H1 (cell line): Measurements from ENCODE around the gene H2BK1. TPM values are rescaled to one million over a fixed set of nuclear protein-coding genes. Genes with fewer than 3 reads are reported as not detected.

ENCODE experiments used
- CTCF ChIA-PET: fragments of 300-600 bp; sonication (Branson Sonifier 250); formaldehyde crosslinking; loops from one replicate; lab custom pipeline; 2021; ENCODE audit not compliant: partially characterized antibody; lab: Charles Lee
- POLR2A ChIA-PET: fragments of 300-600 bp; sonication (Branson Sonifier 250); formaldehyde crosslinking; loops from one replicate; lab custom pipeline; 2021; ENCODE audit warnings: inconsistent platforms; ENCODE audit not compliant: partially characterized antibody; lab: Charles Lee
- DNase-seq, 2 experiments: peaks; one replicate each; pipeline versions ENCODE4 v3.0.0 to v3.0.0-alpha.2; 2010 to 2022; ENCODE audit warnings: low spot score in 2 of 2, low read depth in 1 of 2, mixed read lengths in 1 of 2
- FAIRE-seq: peaks from 2 replicates; lab custom pipeline; 2011; peaks lifted over from hg19 to GRCh38; lab: Jason Lieb, UNC
- H2AFZ ChIP-seq: 2 replicates; pipeline ENCODE4 v1.8.1; 2012; ENCODE audit warnings: low read length, inconsistent platforms
- H2AK5ac ChIP-seq: 2 replicates; pipeline ENCODE4 v1.6.1; 2013; ENCODE audit warnings: low read depth, low read length
- H2BK120ac ChIP-seq: replicated peaks from 2 replicates; pipeline ENCODE3; 2013; ENCODE audit warnings: low read depth, low read length, inconsistent platforms
- H2BK12ac ChIP-seq: 2 replicates; pipeline ENCODE4 v1.6.1; 2013; ENCODE audit warnings: low read depth, low read length
- H2BK15ac ChIP-seq: 2 replicates; pipeline ENCODE4 v1.6.1; 2013; ENCODE audit warnings: low read length
- H2BK20ac ChIP-seq: 2 replicates; pipeline ENCODE4 v1.6.1; 2013; ENCODE audit warnings: low read length
- H2BK5ac ChIP-seq: 2 replicates; pipeline ENCODE4 v1.6.1; 2013; ENCODE audit warnings: low read depth, low read length
- H3K14ac ChIP-seq: 2 replicates; pipeline ENCODE4 v1.6.1; 2013; ENCODE audit warnings: inconsistent platforms; ENCODE audit not compliant: insufficient read length
- H3K18ac ChIP-seq: 2 replicates; pipeline ENCODE4 v1.6.1; 2013; ENCODE audit warnings: low read length; ENCODE audit errors: extremely low read depth
- H3K23ac ChIP-seq: 2 replicates; pipeline ENCODE4 v1.6.1; 2013; ENCODE audit warnings: inconsistent platforms; ENCODE audit not compliant: insufficient read length
- H3K23me2 ChIP-seq: 2 replicates; pipeline ENCODE4 v1.6.1; 2013; ENCODE audit warnings: low read depth, low read length
- H3K27ac ChIP-seq: 2 replicates; pipeline ENCODE4 v1.6.1; 2011; ENCODE audit warnings: low read depth, low read length, inconsistent platforms
- H3K27me3 ChIP-seq, 4 experiments: replicated peaks in 1 of 4; 1 replicate in 1 of 4; 2 replicates in 3 of 4; pipeline versions ENCODE4 v1.6.1 to v1.8.1; 2011 to 2013; ENCODE audit warnings: low read length in 3 of 4, mild to moderate bottlenecking in 3 of 4, inconsistent platforms in 2 of 4, mixed read lengths in 2 of 4, moderate library complexity in 1 of 4; ENCODE audit not compliant: control insufficient read depth in 3 of 4, insufficient read depth in 3 of 4; ENCODE audit errors: extremely low read depth in 1 of 4
- H3K36me3 ChIP-seq, 4 experiments: 2 replicates each; pipeline versions ENCODE4 v1.6.1 to v1.8.1; 2011 to 2013; ENCODE audit warnings: mild to moderate bottlenecking in 4 of 4, low read length in 3 of 4, moderate library complexity in 2 of 4, control low read depth in 1 of 4, inconsistent platforms in 1 of 4; ENCODE audit not compliant: insufficient read depth in 4 of 4, control insufficient read depth in 2 of 4
- H3K4ac ChIP-seq: replicated peaks from 2 replicates; pipeline ENCODE3; 2013; ENCODE audit warnings: low read length, low read depth, mixed read lengths, inconsistent platforms; ENCODE audit not compliant: insufficient read length
- H3K4me1 ChIP-seq, 4 experiments: replicated peaks in 1 of 4; 1 replicate in 1 of 4; 2 replicates in 3 of 4; pipeline versions ENCODE4 v1.6.1 to v1.8.1; 2011 to 2013; ENCODE audit warnings: low read length in 3 of 4, inconsistent platforms in 2 of 4, mixed read lengths in 1 of 4; ENCODE audit not compliant: insufficient read depth in 4 of 4, control insufficient read depth in 3 of 4
- H3K4me2 ChIP-seq, 2 experiments: 2 replicates each; pipeline versions ENCODE4 v1.6.1 to v1.8.1; 2011 to 2013; ENCODE audit warnings: low read depth in 2 of 2, low read length in 2 of 2, control low read depth in 1 of 2, inconsistent platforms in 1 of 2, mild to moderate bottlenecking in 1 of 2; ENCODE audit not compliant: insufficient read depth in 1 of 2
- H3K4me3 ChIP-seq, 4 experiments: fragments of 200-600, 300-600 bp in 1 of 4; sonication (generic), shearing (Covaris generic), sonication (Bioruptor Twin) in 1 of 4; 2 replicates each; pipeline versions ENCODE4 v1.5.1 to v1.8.1; 2011 to 2016; ENCODE audit warnings: low read length in 4 of 4, low read depth in 3 of 4, control low read depth in 2 of 4, inconsistent platforms in 2 of 4, mild to moderate bottlenecking in 2 of 4, mixed read lengths in 1 of 4, moderate library complexity in 1 of 4; ENCODE audit not compliant: insufficient read depth in 2 of 4; ENCODE audit errors: extremely low read depth in 1 of 4
- H3K56ac ChIP-seq: replicated peaks from 2 replicates; pipeline ENCODE3; 2013; ENCODE audit warnings: low read depth, mild to moderate bottlenecking, mixed read lengths, low read length, inconsistent platforms; ENCODE audit not compliant: insufficient read length
- H3K79me1 ChIP-seq: 2 replicates; pipeline ENCODE4 v1.6.1; 2013; ENCODE audit warnings: low read depth, low read length, control low read depth
- H3K79me2 ChIP-seq, 2 experiments: 2 replicates each; pipeline versions ENCODE4 v1.6.1 to v1.8.1; 2012 to 2013; ENCODE audit warnings: low read length in 2 of 2, mild to moderate bottlenecking in 2 of 2, inconsistent platforms in 1 of 2; ENCODE audit not compliant: insufficient read depth in 2 of 2, control insufficient read depth in 1 of 2
- H3K9ac ChIP-seq, 4 experiments: replicated peaks in 1 of 4; 1 replicate in 1 of 4; 2 replicates in 3 of 4; pipeline versions ENCODE4 v1.6.1 to v1.8.1; 2011 to 2013; ENCODE audit warnings: low read depth in 3 of 4, low read length in 3 of 4, control low read depth in 2 of 4, mild to moderate bottlenecking in 2 of 4, moderate library complexity in 2 of 4, inconsistent platforms in 1 of 4; ENCODE audit errors: extremely low read depth in 1 of 4
- H3K9me3 ChIP-seq, 2 experiments: 2 replicates each; pipeline versions ENCODE4 v1.6.1 to v1.8.1; 2012 to 2013; ENCODE audit warnings: mild to moderate bottlenecking in 2 of 2, moderate library complexity in 2 of 2, control low read depth in 1 of 2, inconsistent platforms in 1 of 2, low read depth in 1 of 2, low read length in 1 of 2, mixed read lengths in 1 of 2; ENCODE audit not compliant: insufficient read depth in 2 of 2
- H4K20me1 ChIP-seq, 2 experiments: replicated peaks in 1 of 2; 2 replicates each; pipeline versions ENCODE3 to v1.8.1; 2011 to 2013; ENCODE audit warnings: inconsistent platforms in 2 of 2, low read length in 2 of 2, mild to moderate bottlenecking in 1 of 2; ENCODE audit not compliant: insufficient read depth in 2 of 2, control insufficient read depth in 1 of 2
- H4K5ac ChIP-seq: 2 replicates; pipeline ENCODE4 v1.6.1; 2013; ENCODE audit warnings: low read length, low read depth, mixed read lengths, inconsistent platforms; ENCODE audit not compliant: insufficient read length
- H4K8ac ChIP-seq: 2 replicates; pipeline ENCODE4 v1.8.0; 2013; ENCODE audit warnings: mild to moderate bottlenecking, moderate library complexity, low read length, inconsistent platforms; ENCODE audit not compliant: insufficient read depth; ENCODE audit errors: extremely low read depth
- H4K91ac ChIP-seq: replicated peaks from 2 replicates; pipeline ENCODE3; 2013; ENCODE audit warnings: low read length, mixed read lengths, inconsistent platforms; ENCODE audit not compliant: insufficient read length
- CHD2 ChIP-seq: IDR thresholded peaks from 2 replicates; pipeline ENCODE4 v1.6.1; 2012; ENCODE audit warnings: low read length, improper control_type of control experiment
- CTCF ChIP-seq, 3 experiments: IDR thresholded peaks; 1 replicate in 2 of 3; 2 replicates in 1 of 3; pipeline versions ENCODE4 v1.5.1 to v1.6.1; 2011; ENCODE audit warnings: low read length in 3 of 3, mild to moderate bottlenecking in 3 of 3, inconsistent platforms in 2 of 3, low read depth in 1 of 3, moderate library complexity in 1 of 3; ENCODE audit not compliant: insufficient read depth in 1 of 3; ENCODE audit errors: control extremely low read depth in 1 of 3
- GTF2F1 ChIP-seq: IDR thresholded peaks from 2 replicates; pipeline ENCODE4 v1.6.1; 2012; ENCODE audit warnings: low read depth, low read length, improper control_type of control experiment, borderline replicate concordance
- JUN ChIP-seq: IDR thresholded peaks from 2 replicates; pipeline ENCODE4 v1.6.1; 2011; ENCODE audit warnings: low read depth, mild to moderate bottlenecking, improper control_type of control experiment, low read length
- NANOG ChIP-seq: IDR thresholded peaks from 2 replicates; pipeline ENCODE4 v1.6.1; 2011; ENCODE audit warnings: low read length, low read depth, mild to moderate bottlenecking, inconsistent platforms; ENCODE audit not compliant: insufficient read depth, poor library complexity, severe bottlenecking
- POU5F1 ChIP-seq: IDR thresholded peaks from 2 replicates; pipeline ENCODE4 v1.6.1; 2011; ENCODE audit warnings: low read depth, mild to moderate bottlenecking, low read length, moderate library complexity
- RBBP5 ChIP-seq: IDR thresholded peaks from 2 replicates; pipeline ENCODE4 v1.7.1; 2012; ENCODE audit warnings: low read depth, mild to moderate bottlenecking, inconsistent platforms, low read length, moderate library complexity, borderline replicate concordance
- TAF1 ChIP-seq: IDR thresholded peaks from 2 replicates; pipeline ENCODE4 v1.6.1; 2011; ENCODE audit warnings: mild to moderate bottlenecking, low read depth, low read length
- WGBS, 2 experiments: shearing (Covaris generic) in 1 of 2; methylation state at CpG; one replicate each; pipeline versions ENCODE4 v1.1.6 to v1.1.7; 2013 to 2015; ENCODE audit warnings: low lambda C conversion rate in 2 of 2, mixed read lengths in 2 of 2, inconsistent platforms in 1 of 2, low coverage in 1 of 2, missing lambda C conversion rate in 1 of 2; ENCODE audit not compliant: insufficient replicate concordance in 2 of 2, insufficient coverage in 1 of 2, insufficient read length in 1 of 2; ENCODE audit errors: extremely low coverage in 1 of 2, missing lambda C conversion rate in 1 of 2; 5-methylcytosine and 5-hydroxymethylcytosine counted together
- polyA plus RNA-seq, 7 experiments: library from polyadenylated mRNA; depleted of rRNA in 3 of 7; stranded (reverse) in 5 of 7; unstranded in 2 of 7; fragments of >200 nt in 5 of 7; fragments of 200-250 nt in 2 of 7; gene quantifications; 1 replicate in 5 of 7; 2 replicates in 1 of 7; 4 replicates in 1 of 7; pipeline versions ENCODE4 v1.2.1 to v1.2.3, GENCODE V29; 2011 to 2013; ENCODE audit warnings: missing spikeins in 2 of 7, mixed read lengths in 2 of 7
- total RNA-seq: library from RNA; stranded (reverse); fragmentation: NEBNext Ultra II Directional; extraction: Animal tissue kit (Norgen Biotek cat#: 25700); gene quantifications from 2 replicates; pipeline ENCODE4 v1.2.1, GENCODE V29; 2021

Gene H2BK1
- total and polyA plus RNA-seq, 2 of the 8 experiments (the other 6 are each of a cell fraction or from before 2014, with no cell fraction given): not detected

- 82% methylated on average over 9 of the region's 9 CpGs; no CpG with 5 or more reads in 1 of the 2 experiments for WGBS, 2 experiments
Observed at GRCh38 chr7:151208253-151208862, 1.9 kb downstream of the H2BK1 start.

More at GRCh38 chr7:151208253-151208862, 1.9 kb downstream of the H2BK1 start:
- no peak for DNase-seq
- no peak overlapping the region for H3K4me2 ChIP-seq
- no peak for TF ChIP-seq JUN
- no peak for TF ChIP-seq CTCF (IDR thresholded peaks at IDR 0.05; ENCODE audit: control extremely low read depth in 1 of 3, insufficient read depth in 1 of 3, low read depth in 1 of 3, low read length in 3 of 3)
- TF ChIP-seq TAF1: no peak
- no peak for TF ChIP-seq GTF2F1
- TF ChIP-seq CHD2: no peak
- no peak for TF ChIP-seq NANOG
- no peak for TF ChIP-seq POU5F1
- TF ChIP-seq RBBP5: no peak
- TF ChIP-seq, all 59 proteins: peak for 0
- H3K4ac ChIP-seq: no peak overlapping the region
- H3K23ac ChIP-seq: no peak overlapping the region
- no peak overlapping the region for H2BK12ac ChIP-seq
- no peak overlapping the region for H2BK15ac ChIP-seq
- ChIA-PET POLR2A (interaction anchor here (0.7 to 3.8 kb wide), 2 partner anchors 12 to 168 kb away, joined by 3 to 9 read pairs; no protein-coding TSS in a partner anchor), CTCF (interaction anchor here (0.9 to 3.1 kb wide), 7 partner anchors 8 to 70 kb away, joined by 3 to 13 read pairs (median 4); no protein-coding TSS in a partner anchor)
- no peak overlapping the region for H2BK120ac ChIP-seq
- H3K18ac ChIP-seq: no peak overlapping the region
- peaks cover 3 to 12% (median 4%) of the 10 kb centered on the region in 4 experiments; a peak in 4 of 8 replicates for H3K36me3 ChIP-seq
- no peak overlapping the region for H3K27ac ChIP-seq
- H4K5ac ChIP-seq: no peak overlapping the region
- H4K20me1 ChIP-seq: peaks cover 5% of the 10 kb centered on the region in 2 experiments
- H3K27me3 ChIP-seq: peaks cover 0 to 3% (median 0%) of the 10 kb centered on the region in 4 experiments; a peak in 2 of 7 replicates
- H3K14ac ChIP-seq: no peak overlapping the region
- FAIRE-seq: no peak
- H3K79me1 ChIP-seq: no peaks in the 10 kb centered on the region
- H4K91ac ChIP-seq: no peak overlapping the region
- no peaks in the 10 kb centered on the region for H3K23me2 ChIP-seq
- H2BK20ac ChIP-seq: no peak overlapping the region
- no peak overlapping the region for H2BK5ac ChIP-seq
- H4K8ac ChIP-seq: peak overlapping the region; percentile 57; the same call in 1 of the 2 replicates
- H3K4me1 ChIP-seq: peaks cover 0 to 6% (median 3%) of the 10 kb centered on the region in 4 experiments; a peak in 4 of 7 replicates
- H3K56ac ChIP-seq: no peak overlapping the region
- H3K9ac ChIP-seq: no peak overlapping the region
- H3K79me2 ChIP-seq: no peaks in the 10 kb centered on the region
- no peaks in the 10 kb centered on the region for H3K9me3 ChIP-seq
- no peak overlapping the region for H2AFZ ChIP-seq
- no peak overlapping the region for H2AK5ac ChIP-seq
- H3K4me3 ChIP-seq: no peak overlapping the region
